ENCODE results near the gene TLE6.

The TLE6 gene

GRCh38 chr19:2945575-2946184, 31.7 kb upstream of the TLE6 start:
- no peak for DNase-seq (ENCODE audit: low read depth in 2 of 2)
- H3K4me3 ChIP-seq (replicated peaks in 1 of 2; ENCODE audit: low read depth in 2 of 2, low read length in 2 of 2): peak overlapping the region; percentile 86 to 88
- TF ChIP-seq CTCF (IDR thresholded peaks at IDR 0.05; ENCODE audit: low read depth, low read length): no peak

GRCh38 chr19:2949939-2950285, 27.5 kb upstream of the TLE6 start:
- TF ChIP-seq CTCF (IDR thresholded peaks at IDR 0.05; ENCODE audit: low read depth, low read length): no peak
- peak overlapping the region; percentile 73 to 85 for H3K4me3 ChIP-seq (replicated peaks in 1 of 2; ENCODE audit: low read depth in 2 of 2, low read length in 2 of 2)
- peak in 1 of 2 donors; percentile 79 for DNase-seq (ENCODE audit: low read depth in 2 of 2)

- peak; percentile 100 for DNase-seq (ENCODE audit: low read depth in 2 of 2)
- no peak for TF ChIP-seq CTCF (IDR thresholded peaks at IDR 0.05; ENCODE audit: low read depth, low read length)
- peak overlapping the region; percentile 73 to 85 for H3K4me3 ChIP-seq (replicated peaks in 1 of 2; ENCODE audit: low read depth in 2 of 2, low read length in 2 of 2)
These were observed 26.9 kb upstream of the TLE6 start for GRCh38 chr19:2950286-2951124.

- no peak overlapping the region for H3K4me3 ChIP-seq (replicated peaks in 1 of 2; ENCODE audit: low read depth in 2 of 2, low read length in 2 of 2)
- DNase-seq (ENCODE audit: low read depth in 2 of 2): peak in 1 of 2 donors; percentile 32
- TF ChIP-seq CTCF (IDR thresholded peaks at IDR 0.05; ENCODE audit: low read depth, low read length): no peak
These were observed 24.3 kb upstream of the TLE6 start for GRCh38 chr19:2952953-2953481.

- DNase-seq (ENCODE audit: low read depth in 2 of 2): no peak
- TF ChIP-seq CTCF (IDR thresholded peaks at IDR 0.05; ENCODE audit: low read depth, low read length): no peak
- H3K4me3 ChIP-seq (replicated peaks in 1 of 2; ENCODE audit: low read depth in 2 of 2, low read length in 2 of 2): no peak overlapping the region
These were observed 20.2 kb upstream of the TLE6 start for GRCh38 chr19:2957160-2957559.

GRCh38 chr19:2960120-2960519, 17.2 kb upstream of the TLE6 start:
- no peak for TF ChIP-seq CTCF (IDR thresholded peaks at IDR 0.05; ENCODE audit: low read depth, low read length)

More at GRCh38 chr19:2960120-2960519, 17.2 kb upstream of the TLE6 start:
- no peak overlapping the region for H3K4me3 ChIP-seq (replicated peaks in 1 of 2; ENCODE audit: low read depth in 2 of 2, low read length in 2 of 2)
- no peak for DNase-seq (ENCODE audit: low read depth in 2 of 2)

Measured in cardiac fibroblast (primary cell).